DLD1 (cell line): ENCODE results near the gene TSR2.

ENCODE experiments used
- in situ Hi-C: cut with HindIII; loops from 2 replicates; pipeline ENCODE4 v1.10.0; 2017; ENCODE audit warnings: low sequenced_read_pairs

Gene TSR2

GRCh38 chrX:54439960-54440871 lies at the start of gene TSR2:
Gene TSR2 (plus strand): TSS chrX:54440404. CDS start chrX:54440422, 18 bp downstream.
- in situ Hi-C loops: no loop called here

GRCh38 chrX:54397113-54397512 lies 43.1 kb upstream of the TSR2 start:
- in situ Hi-C loops: no loop called here

- in situ Hi-C loops: no loop called here
Observed at GRCh38 chrX:54407266-54407665, 32.9 kb upstream of the TSR2 start.

GRCh38 chrX:54411732-54412131 lies 28.5 kb upstream of the TSR2 start:
- in situ Hi-C loops: no loop called here

- in situ Hi-C loops: no loop called here
Observed at GRCh38 chrX:54413753-54414152, 26.5 kb upstream of the TSR2 start.

- in situ Hi-C loops: no loop called here
Observed at GRCh38 chrX:54415534-54416350, 24.5 kb upstream of the TSR2 start.

GRCh38 chrX:54416965-54417364 lies 23.2 kb upstream of the TSR2 start:
- in situ Hi-C loops: no loop called here

GRCh38 chrX:54419559-54420302 lies 20.5 kb upstream of the TSR2 start:
- in situ Hi-C loops: no loop called here

- in situ Hi-C loops: no loop called here
Observed at GRCh38 chrX:54422168-54422567, 18.0 kb upstream of the TSR2 start.

- in situ Hi-C loops: no loop called here
Observed at GRCh38 chrX:54423161-54423888, 16.9 kb upstream of the TSR2 start.

- in situ Hi-C loops: no loop called here
Observed at GRCh38 chrX:54427837-54428424, 12.3 kb upstream of the TSR2 start.

GRCh38 chrX:54430519-54430918 lies 9.7 kb upstream of the TSR2 start:
- in situ Hi-C loops: no loop called here

- in situ Hi-C loops: no loop called here
Observed at GRCh38 chrX:54435121-54435520, 5.1 kb upstream of the TSR2 start.

GRCh38 chrX:54442790-54443189 lies 2.6 kb downstream of the TSR2 start:
- in situ Hi-C loops: no loop called here

- in situ Hi-C loops: no loop called here
Observed at GRCh38 chrX:54444752-54445151, 4.5 kb downstream of the TSR2 start.

GRCh38 chrX:54446084-54446483 lies 5.9 kb downstream of the TSR2 start:
- in situ Hi-C loops: no loop called here

GRCh38 chrX:54447461-54447860 lies 7.3 kb downstream of the TSR2 start:
- in situ Hi-C loops: no loop called here

GRCh38 chrX:54449929-54450328 lies 9.7 kb downstream of the TSR2 start:
- in situ Hi-C loops: no loop called here

- in situ Hi-C loops: no loop called here
Observed at GRCh38 chrX:54452920-54453319, 12.7 kb downstream of the TSR2 start.
